ENCODE measurements around the gene TIMM44.

- TF ChIP-seq, protein P1, sequence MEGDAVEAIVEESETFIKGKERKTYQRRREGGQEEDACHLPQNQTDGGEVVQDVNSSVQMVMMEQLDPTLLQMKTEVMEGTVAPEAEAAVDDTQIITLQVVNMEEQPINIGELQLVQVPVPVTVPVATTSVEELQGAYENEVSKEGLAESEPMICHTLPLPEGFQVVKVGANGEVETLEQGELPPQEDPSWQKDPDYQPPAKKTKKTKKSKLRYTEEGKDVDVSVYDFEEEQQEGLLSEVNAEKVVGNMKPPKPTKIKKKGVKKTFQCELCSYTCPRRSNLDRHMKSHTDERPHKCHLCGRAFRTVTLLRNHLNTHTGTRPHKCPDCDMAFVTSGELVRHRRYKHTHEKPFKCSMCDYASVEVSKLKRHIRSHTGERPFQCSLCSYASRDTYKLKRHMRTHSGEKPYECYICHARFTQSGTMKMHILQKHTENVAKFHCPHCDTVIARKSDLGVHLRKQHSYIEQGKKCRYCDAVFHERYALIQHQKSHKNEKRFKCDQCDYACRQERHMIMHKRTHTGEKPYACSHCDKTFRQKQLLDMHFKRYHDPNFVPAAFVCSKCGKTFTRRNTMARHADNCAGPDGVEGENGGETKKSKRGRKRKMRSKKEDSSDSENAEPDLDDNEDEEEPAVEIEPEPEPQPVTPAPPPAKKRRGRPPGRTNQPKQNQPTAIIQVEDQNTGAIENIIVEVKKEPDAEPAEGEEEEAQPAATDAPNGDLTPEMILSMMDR (conservative IDR thresholded peaks at IDR 0.05) = no peak
- TF ChIP-seq EZH2 (IDR thresholded peaks at IDR 0.05; ENCODE audit: low read depth) = no peak
These were observed 12.7 kb downstream of the TIMM44 start for GRCh38 chr19:7930765-7931164.
